GM12864 (cell line): Measurements from ENCODE around the gene ITIH5.
A peak's percentile ranks its signal among the peaks of the same experiment; 100 is the strongest.
"Not testable (repeated sequence)": the region's sequence is repeated elsewhere in the genome, so short reads cannot be mapped to it uniquely, and the experiment has no call there.

Experiments used
- DNase-seq: peaks from one replicate; pipeline ENCODE4 v3.0.0-alpha.2; 2011; ENCODE audit warnings: low read depth
- H3K4me3 ChIP-seq: 2 replicates; pipeline ENCODE4 v1.5.1; 2011; ENCODE audit warnings: mild to moderate bottlenecking, low read depth, low read length, control low read depth
- TF ChIP-seq, protein P1 (sequence below): IDR thresholded peaks from 2 replicates; pipeline ENCODE4 v1.5.1; 2011; ENCODE audit warnings: low read depth, mild to moderate bottlenecking, moderate library complexity, low read length, control low read depth, inconsistent platforms; ENCODE audit errors: missing control alignments

The ITIH5 gene

DNA sequence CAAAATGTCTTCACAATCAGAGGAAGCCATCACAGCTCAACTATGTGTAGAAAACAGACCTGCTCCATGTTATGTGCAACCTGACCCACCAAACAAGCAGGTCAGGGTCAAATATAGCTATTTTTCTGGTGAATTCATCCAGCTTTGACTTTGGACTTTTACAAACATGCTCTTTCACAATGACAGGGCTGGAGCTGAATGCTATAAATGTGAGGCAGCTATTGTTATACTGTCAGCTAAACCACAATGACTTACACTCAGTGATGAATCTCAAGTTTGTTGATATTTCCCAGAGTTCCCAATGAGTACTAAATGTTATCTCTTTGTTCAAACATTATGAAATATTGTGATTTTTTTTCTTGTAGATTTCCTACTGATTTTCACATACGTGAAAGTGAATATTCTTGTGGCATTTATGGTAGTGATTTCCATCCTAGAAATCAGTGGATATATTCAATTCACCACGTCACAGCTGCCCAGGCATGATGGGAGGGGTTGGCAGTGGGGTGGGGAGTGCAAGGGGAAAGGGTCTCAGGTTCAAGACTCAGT is 33.9 kb upstream of the ITIH5 start:
- no peak for DNase-seq
- H3K4me3 ChIP-seq, result no peak overlapping the region
- TF ChIP-seq, protein P1, sequence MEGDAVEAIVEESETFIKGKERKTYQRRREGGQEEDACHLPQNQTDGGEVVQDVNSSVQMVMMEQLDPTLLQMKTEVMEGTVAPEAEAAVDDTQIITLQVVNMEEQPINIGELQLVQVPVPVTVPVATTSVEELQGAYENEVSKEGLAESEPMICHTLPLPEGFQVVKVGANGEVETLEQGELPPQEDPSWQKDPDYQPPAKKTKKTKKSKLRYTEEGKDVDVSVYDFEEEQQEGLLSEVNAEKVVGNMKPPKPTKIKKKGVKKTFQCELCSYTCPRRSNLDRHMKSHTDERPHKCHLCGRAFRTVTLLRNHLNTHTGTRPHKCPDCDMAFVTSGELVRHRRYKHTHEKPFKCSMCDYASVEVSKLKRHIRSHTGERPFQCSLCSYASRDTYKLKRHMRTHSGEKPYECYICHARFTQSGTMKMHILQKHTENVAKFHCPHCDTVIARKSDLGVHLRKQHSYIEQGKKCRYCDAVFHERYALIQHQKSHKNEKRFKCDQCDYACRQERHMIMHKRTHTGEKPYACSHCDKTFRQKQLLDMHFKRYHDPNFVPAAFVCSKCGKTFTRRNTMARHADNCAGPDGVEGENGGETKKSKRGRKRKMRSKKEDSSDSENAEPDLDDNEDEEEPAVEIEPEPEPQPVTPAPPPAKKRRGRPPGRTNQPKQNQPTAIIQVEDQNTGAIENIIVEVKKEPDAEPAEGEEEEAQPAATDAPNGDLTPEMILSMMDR, result no peak

DNA sequence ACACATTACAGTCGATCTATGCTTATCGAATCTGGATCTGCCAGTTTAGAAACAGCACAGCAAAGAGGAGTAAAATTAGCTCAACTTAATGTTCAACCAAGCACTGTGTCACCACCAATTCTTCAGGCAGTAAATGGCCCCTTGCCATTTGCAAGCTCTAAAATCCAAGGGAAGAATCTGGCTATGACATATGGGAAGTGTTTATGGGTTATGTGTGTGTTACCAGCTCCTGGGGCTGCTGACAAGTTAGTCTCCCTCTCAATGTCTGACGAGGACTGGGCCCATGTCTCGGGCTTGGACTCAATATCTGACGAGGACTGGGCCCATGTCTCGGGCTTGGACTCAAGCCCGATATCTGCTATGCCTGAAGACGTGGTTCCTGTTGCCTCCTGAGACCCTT is 30.7 kb upstream of the ITIH5 start:
- no peak for DNase-seq
- TF ChIP-seq, protein P1, result no peak
- H3K4me3 ChIP-seq, result no peak overlapping the region

- TF ChIP-seq, protein P1, result no peak
- no peak for DNase-seq
- H3K4me3 ChIP-seq, result no peak overlapping the region
Measured at GRCh38 chr10:7696545-7696944, 29.8 kb upstream of the ITIH5 start.

- H3K4me3 ChIP-seq, DNase-seq: not testable (repeated sequence)
Measured at GRCh38 chr10:7693194-7693593, 26.4 kb upstream of the ITIH5 start.

DNA sequence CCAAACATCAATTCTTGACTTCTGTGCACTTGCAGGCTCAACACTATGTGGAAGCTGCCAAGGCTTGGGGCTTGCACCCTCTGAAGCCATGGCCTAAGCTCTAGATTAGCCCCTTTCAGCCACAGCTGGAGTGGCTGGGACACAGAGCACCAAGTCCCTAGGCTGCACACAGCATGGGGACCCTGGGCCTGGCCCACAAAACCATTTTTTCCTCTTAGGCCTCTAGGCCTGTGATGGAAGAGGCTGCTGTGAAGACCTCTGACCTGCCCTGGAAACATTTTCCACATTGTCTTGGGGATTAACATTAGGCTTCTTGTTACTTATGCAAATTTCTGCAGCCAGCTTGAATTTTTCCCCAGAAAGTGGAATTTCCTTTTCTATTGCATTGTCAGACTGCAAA is 25.6 kb upstream of the ITIH5 start:
- not testable (repeated sequence) for DNase-seq

GRCh38 chr10:7690885-7691597 is 24.3 kb upstream of the ITIH5 start:
- not testable (repeated sequence) for H3K4me3 ChIP-seq, DNase-seq

More for the DNA sequence above, 25.6 kb upstream of the ITIH5 start:
- H3K4me3 ChIP-seq, result not testable (repeated sequence)

DNA sequence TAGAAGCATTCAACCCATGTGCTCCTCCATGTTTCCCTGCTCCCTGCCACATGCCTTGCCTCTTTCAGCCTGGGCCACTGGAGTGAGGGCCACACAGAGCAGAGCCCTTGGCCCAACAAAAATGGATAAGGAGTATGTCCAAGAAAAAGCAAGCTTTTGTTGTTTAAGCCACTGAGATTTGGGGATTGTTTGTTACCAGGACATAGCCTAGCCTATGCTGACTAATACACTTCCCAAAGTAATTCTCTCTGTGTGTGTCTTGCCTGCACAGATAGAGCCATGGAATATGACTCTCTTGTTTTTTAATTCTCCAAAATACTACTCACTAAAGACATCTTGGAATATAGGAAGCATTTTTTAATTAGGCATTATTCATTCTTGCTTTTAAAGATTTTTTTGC is 22.8 kb upstream of the ITIH5 start:
- TF ChIP-seq, protein P1, result no peak
- no peak overlapping the region for H3K4me3 ChIP-seq
- no peak for DNase-seq

- TF ChIP-seq, protein P1, result peak; percentile 82
- H3K4me3 ChIP-seq, result no peak overlapping the region
- DNase-seq, result peak; percentile 81
Measured at GRCh38 chr10:7687228-7687907, 20.6 kb upstream of the ITIH5 start.
